ENCODE data around the gene ENTHD1.

GRCh38 chr22:39700565-39700964 lies 193.0 kb downstream of the ENTHD1 start:
- TF ChIP-seq POLR2A (IDR thresholded peaks at IDR 0.05) = no peak
- TF ChIP-seq, protein P1, sequence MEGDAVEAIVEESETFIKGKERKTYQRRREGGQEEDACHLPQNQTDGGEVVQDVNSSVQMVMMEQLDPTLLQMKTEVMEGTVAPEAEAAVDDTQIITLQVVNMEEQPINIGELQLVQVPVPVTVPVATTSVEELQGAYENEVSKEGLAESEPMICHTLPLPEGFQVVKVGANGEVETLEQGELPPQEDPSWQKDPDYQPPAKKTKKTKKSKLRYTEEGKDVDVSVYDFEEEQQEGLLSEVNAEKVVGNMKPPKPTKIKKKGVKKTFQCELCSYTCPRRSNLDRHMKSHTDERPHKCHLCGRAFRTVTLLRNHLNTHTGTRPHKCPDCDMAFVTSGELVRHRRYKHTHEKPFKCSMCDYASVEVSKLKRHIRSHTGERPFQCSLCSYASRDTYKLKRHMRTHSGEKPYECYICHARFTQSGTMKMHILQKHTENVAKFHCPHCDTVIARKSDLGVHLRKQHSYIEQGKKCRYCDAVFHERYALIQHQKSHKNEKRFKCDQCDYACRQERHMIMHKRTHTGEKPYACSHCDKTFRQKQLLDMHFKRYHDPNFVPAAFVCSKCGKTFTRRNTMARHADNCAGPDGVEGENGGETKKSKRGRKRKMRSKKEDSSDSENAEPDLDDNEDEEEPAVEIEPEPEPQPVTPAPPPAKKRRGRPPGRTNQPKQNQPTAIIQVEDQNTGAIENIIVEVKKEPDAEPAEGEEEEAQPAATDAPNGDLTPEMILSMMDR (IDR thresholded peaks at IDR 0.05) = no peak

Data from uterus (tissue), 2 donors.